GM23248 (cell line): ENCODE results near the gene APMAP.

Experiments
- EZH2 ChIP-seq: fragments of 200-600 bp; sonication (generic); IDR thresholded peaks from 2 replicates; pipeline ENCODE4 v1.6.1; 2018; ENCODE audit warnings: antibody characterized with exemption, mild to moderate bottlenecking; ENCODE audit not compliant: insufficient read depth, poor library complexity, severe bottlenecking
- EZH2phosphoT487 ChIP-seq: fragments of 200-600 bp; sonication (generic); IDR thresholded peaks from 2 replicates; pipeline ENCODE4 v1.6.1; 2018; ENCODE audit warnings: antibody characterized with exemption, moderate library complexity, mild to moderate bottlenecking, low read depth; ENCODE audit not compliant: insufficient read depth

DNA sequence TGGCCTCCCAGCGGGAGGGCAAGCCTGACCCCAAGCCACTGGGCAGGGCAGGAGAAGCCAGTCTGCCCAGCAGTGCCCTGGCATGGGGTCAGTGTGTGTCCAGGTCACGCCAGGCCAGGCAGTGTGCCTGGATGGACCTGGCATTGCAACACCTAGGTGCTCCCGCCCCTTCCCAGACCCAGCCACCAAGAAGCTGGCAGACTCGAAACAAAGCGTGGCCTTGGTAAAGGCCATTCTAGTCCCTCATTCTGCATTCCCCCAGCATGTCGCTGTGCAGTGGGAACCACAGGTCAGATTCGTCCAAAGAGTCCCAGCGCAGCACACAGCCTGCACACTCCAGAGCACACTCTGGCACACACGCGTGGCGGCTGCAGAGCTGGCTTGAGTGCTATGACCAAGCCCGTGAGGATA lies 19.3 kb upstream of the APMAP start:
- no peak for TF ChIP-seq EZH2phosphoT487
- TF ChIP-seq EZH2 = no peak
